Measurements from ENCODE around the gene MALT1. TPM values are rescaled to one million over a fixed set of nuclear protein-coding genes. Genes with fewer than 3 reads are reported as not detected.

MALT1 gene
- total and polyA plus RNA-seq, 11 donors, result 5.4 to 18.3 (median 10.4) TPM

GRCh38 chr18:58659691-58660090, 11.6 kb upstream of the MALT1 start:
- 94 to 98% (median 96%) methylated on average over 4 of the region's 4 CpGs for WGBS, 4 donors
- Histone ChIP-seq H3K27me3 (no peaks in the 10 kb centered on the region), H3K4me1 (peaks cover 0 to 23% (median 6%) of the 10 kb centered on the region in 12 donors), H3K36me3 (no peaks in the 10 kb centered on the region), H3K27ac (no peak overlapping the region), H3K9me3 (peaks cover 0 to 10% (median 4%) of the 10 kb centered on the region in 12 donors), H3K4me3 (no peak overlapping the region)
- TF ChIP-seq POLR2A (IDR thresholded peaks at IDR 0.05), result no peak
- no peak for TF ChIP-seq CTCF (IDR thresholded peaks at IDR 0.05)
- no peak for ATAC-seq
- no peak for DNase-seq
- intact Hi-C loops (cut with DNase I), result loop anchor here in 4 of 10 donors (2.0 to 10.0 kb wide), 3 partner anchors 125 to 129 kb away; no protein-coding TSS in a partner anchor

GRCh38 chr18:58660915-58661314, 10.3 kb upstream of the MALT1 start:
- Histone ChIP-seq H3K9me3 (no peaks in the 10 kb centered on the region), H3K27ac (no peak overlapping the region), H3K4me3 (no peak overlapping the region), H3K4me1 (peaks cover 0 to 23% (median 6%) of the 10 kb centered on the region in 12 donors), H3K36me3 (no peaks in the 10 kb centered on the region), H3K27me3 (no peaks in the 10 kb centered on the region)
- peak in 3 of 4 donors; percentile 23 to 54 (median 39) for ATAC-seq
- DNase-seq, result no peak
- 94 to 98% (median 96%) methylated on average over 9 of the region's 9 CpGs for WGBS, 4 donors
- intact Hi-C loops (cut with DNase I), result loop anchor here in 4 of 10 donors (2.0 to 10.0 kb wide), 3 partner anchors 126 to 130 kb away; no protein-coding TSS in a partner anchor
- no peak for TF ChIP-seq POLR2A (IDR thresholded peaks at IDR 0.05)
- TF ChIP-seq CTCF (IDR thresholded peaks at IDR 0.05), result no peak

GRCh38 chr18:58661423-58661822, 9.8 kb upstream of the MALT1 start:
- no peaks in the 10 kb centered on the region for H3K27me3 ChIP-seq
- ATAC-seq (peak in 3 of 4 donors; percentile 59 to 66 (median 66)), DNase-seq (no peak)
- no peaks in the 10 kb centered on the region for H3K36me3 ChIP-seq
- no peaks in the 10 kb centered on the region for H3K9me3 ChIP-seq
- no peak overlapping the region for H3K4me3 ChIP-seq
- H3K27ac ChIP-seq, result no peak overlapping the region
- 79 to 86% (median 84%) methylated on average over 3 of the region's 3 CpGs for WGBS, 4 donors
- intact Hi-C loops (cut with DNase I), result loop anchor here in 4 of 10 donors (2.0 to 10.0 kb wide), 3 partner anchors 127 to 131 kb away; no protein-coding TSS in a partner anchor
- peaks cover 0 to 23% (median 6%) of the 10 kb centered on the region in 12 donors for H3K4me1 ChIP-seq
- TF ChIP-seq POLR2A (IDR thresholded peaks at IDR 0.05) (no peak), CTCF (IDR thresholded peaks at IDR 0.05) (peak in 10 of 12 donors; percentile 9 to 49 (median 29))

GRCh38 chr18:58662118-58662517, 9.1 kb upstream of the MALT1 start:
- intact Hi-C loops (cut with DNase I), result loop anchor here in 3 of 10 donors (5.0 to 10.0 kb wide), 2 partner anchors 127 to 130 kb away; no protein-coding TSS in a partner anchor
- Histone ChIP-seq H3K27me3 (no peaks in the 10 kb centered on the region), H3K4me1 (peaks cover 0 to 21% (median 6%) of the 10 kb centered on the region in 12 donors), H3K4me3 (no peak overlapping the region), H3K27ac (no peak overlapping the region), H3K36me3 (no peaks in the 10 kb centered on the region), H3K9me3 (no peaks in the 10 kb centered on the region)
- ATAC-seq (no peak), DNase-seq (no peak)
- TF ChIP-seq POLR2A (IDR thresholded peaks at IDR 0.05), result no peak
- no peak for TF ChIP-seq CTCF (IDR thresholded peaks at IDR 0.05)
- 85 to 91% (median 89%) methylated on average over 4 of the region's 4 CpGs for WGBS, 4 donors
